GM12878 (cell line): ENCODE data around the gene SLC9A7. TPM values are rescaled to one million over a fixed set of nuclear protein-coding genes. Genes with fewer than 3 reads are reported as not detected.

Experiments used
- ATAC-seq: fragments of 200-7000 bp; cut with Tn5 transposase; 3 replicates; pipeline ENCODE4 v1.9.1; 2020; ENCODE audit warnings: mild to moderate bottlenecking, moderate library complexity
- BruUV-seq: library from RNA; stranded (reverse); fragments of 400-500 nt; replicated peaks from 2 replicates; lab custom pipeline; 2021; lab: Mats Ljungman, UMichigan
- CTCF ChIA-PET: fragments of 300-600 bp; sonication (Branson Sonifier 250); formaldehyde crosslinking; extraction: SDS; loops from one replicate; lab custom pipeline; 2021; ENCODE audit warnings: inconsistent platforms; lab: Yijun Ruan, JAX
- POLR2A ChIA-PET: fragments of 350-600 bp; formaldehyde crosslinking; extraction: SDS; loops from one replicate; lab custom pipeline; 2021; ENCODE audit warnings: inconsistent platforms; lab: Charles Lee
- RAD21 ChIA-PET: fragments of 300-600 bp; sonication (Branson Sonifier 250); formaldehyde crosslinking; loops from one replicate; lab custom pipeline; 2023; ENCODE audit warnings: antibody characterized with exemption; ENCODE audit not compliant: unreplicated experiment; lab: Charles Lee
- SMC1A ChIA-PET: fragments of 300-600 bp; sonication (Branson Sonifier 250); formaldehyde crosslinking; loops from one replicate; lab custom pipeline; 2023; ENCODE audit not compliant: unreplicated experiment, uncharacterized antibody; lab: Charles Lee
- DNase-seq: peaks from one replicate; pipeline ENCODE4 v3.0.0-alpha.2; 2011; ENCODE audit warnings: low read depth, low spot score
- FAIRE-seq: peaks from 3 replicates; lab custom pipeline; 2011; peaks lifted over from hg19 to GRCh38; lab: Jason Lieb, UNC
- H2AFZ ChIP-seq: 2 replicates; pipeline ENCODE4 v1.6.0; 2011; ENCODE audit warnings: low read depth, low read length, control low read depth; ENCODE audit not compliant: control insufficient read depth
- H3K27ac ChIP-seq: 2 replicates; pipeline ENCODE4 v1.5.1; 2011; ENCODE audit warnings: control low read depth; ENCODE audit not compliant: control insufficient read depth, insufficient read depth
- H3K27me3 ChIP-seq, 2 experiments: replicated peaks in 1 of 2; 2 replicates each; pipeline versions ENCODE4 v1.6.0 to v1.6.1; 2011; ENCODE audit warnings: low read length in 1 of 2; ENCODE audit not compliant: control insufficient read depth in 2 of 2, insufficient read depth in 2 of 2
- H3K36me3 ChIP-seq, 2 experiments: 2 replicates each; pipeline ENCODE4 v1.5.1; 2011; ENCODE audit warnings: low read length in 1 of 2; ENCODE audit not compliant: control insufficient read depth in 2 of 2, insufficient read depth in 2 of 2
- H3K4me1 ChIP-seq: 2 replicates; pipeline ENCODE4 v1.6.1; 2011; ENCODE audit warnings: mild to moderate bottlenecking, low read length, moderate library complexity, mixed read lengths; ENCODE audit not compliant: control insufficient read depth, insufficient read depth
- H3K4me2 ChIP-seq: 2 replicates; pipeline ENCODE4 v1.6.0; 2011; ENCODE audit warnings: control low read depth; ENCODE audit not compliant: control insufficient read depth, insufficient read depth
- H3K4me3 ChIP-seq: fragments of 200-600 bp; sonication (generic); 2 replicates; pipeline ENCODE4 v1.5.1; 2016
- H3K79me2 ChIP-seq: 2 replicates; pipeline ENCODE4 v1.6.0; 2011; ENCODE audit warnings: low read length; ENCODE audit not compliant: control insufficient read depth, insufficient read depth
- H3K9ac ChIP-seq: 2 replicates; pipeline ENCODE4 v1.8.0; 2011; ENCODE audit warnings: low read length, control low read depth, mixed read lengths; ENCODE audit not compliant: control insufficient read depth, insufficient read depth
- H3K9me3 ChIP-seq: replicated peaks from 3 replicates; pipeline ENCODE4 v1.5.1; 2011; ENCODE audit warnings: mild to moderate bottlenecking, low read length; ENCODE audit not compliant: control insufficient read depth, insufficient read depth
- H4K20me1 ChIP-seq: 2 replicates; pipeline ENCODE4 v1.6.0; 2011; ENCODE audit not compliant: control insufficient read depth, insufficient read depth
- ATF3 ChIP-seq: IDR thresholded peaks from 2 replicates; pipeline ENCODE4 v1.6.1; 2011; ENCODE audit warnings: low read depth, mild to moderate bottlenecking, low read length, moderate library complexity, borderline replicate concordance; ENCODE audit errors: extremely low read depth
- CTCF ChIP-seq, 3 experiments: IDR thresholded peaks in 2 of 3; conservative IDR thresholded peaks in 1 of 3; 2 replicates each; pipeline ENCODE4 v1.5.1; 2011; ENCODE audit warnings: low read depth in 3 of 3, low read length in 3 of 3, mild to moderate bottlenecking in 3 of 3, control low read depth in 2 of 3, moderate library complexity in 2 of 3, inconsistent platforms in 1 of 3, mixed read lengths in 1 of 3; ENCODE audit not compliant: control insufficient read depth in 2 of 3, insufficient read depth in 1 of 3; ENCODE audit errors: extremely low read depth in 1 of 3
- FOXK2 ChIP-seq: fragments of 450-650 bp; IDR thresholded peaks from 2 replicates; pipeline ENCODE4 v1.6.1; 2017; ENCODE audit warnings: mild to moderate bottlenecking, moderate library complexity
- FOXM1 ChIP-seq: IDR thresholded peaks from 2 replicates; pipeline ENCODE4 v1.6.1; 2012; ENCODE audit warnings: low read depth, mild to moderate bottlenecking, inconsistent platforms, low read length, moderate library complexity
- HCFC1 ChIP-seq: fragments of 150-350 bp; IDR thresholded peaks from 2 replicates; pipeline ENCODE4 v1.6.1; 2014; ENCODE audit warnings: low read length
- HDGF ChIP-seq: fragments of 450-650 bp; IDR thresholded peaks from 2 replicates; pipeline ENCODE4 v1.6.1; 2016; ENCODE audit warnings: antibody characterized with exemption
- KLF5 ChIP-seq: fragments of 450-650 bp; IDR thresholded peaks from 2 replicates; pipeline ENCODE4 v1.6.1; 2014; ENCODE audit warnings: mild to moderate bottlenecking; ENCODE audit not compliant: partially characterized antibody
- MEF2A ChIP-seq: IDR thresholded peaks from 2 replicates; pipeline ENCODE4 v1.6.1; 2011; ENCODE audit warnings: low read depth, mild to moderate bottlenecking, low read length, moderate library complexity; ENCODE audit not compliant: insufficient read depth
- MTA3 ChIP-seq: IDR thresholded peaks from 2 replicates; pipeline ENCODE4 v1.6.1; 2012; ENCODE audit warnings: low read length, inconsistent platforms, borderline replicate concordance
- MYB ChIP-seq: fragments of 150-350 bp; IDR thresholded peaks from 2 replicates; pipeline ENCODE4 v1.6.1; 2014; ENCODE audit warnings: mild to moderate bottlenecking, low read depth, low read length, borderline replicate concordance
- NFIC ChIP-seq: IDR thresholded peaks from 2 replicates; pipeline ENCODE4 v1.6.1; 2012; ENCODE audit warnings: low read depth, mild to moderate bottlenecking, inconsistent platforms, low read length, moderate library complexity
- RFX5 ChIP-seq: IDR thresholded peaks from 2 replicates; pipeline ENCODE4 v1.6.1; 2011; ENCODE audit warnings: low read depth, low read length, improper control_type of control experiment
- ZNF217 ChIP-seq: fragments of 450-650 bp; IDR thresholded peaks from 2 replicates; pipeline ENCODE4 v1.6.1; 2017; ENCODE audit warnings: antibody characterized with exemption, mild to moderate bottlenecking
- WGBS: methylation state at CpG from one replicate; pipeline ENCODE4 v1.1.6; 2016; ENCODE audit warnings: low lambda C conversion rate; ENCODE audit not compliant: insufficient replicate concordance, insufficient coverage; ENCODE audit errors: missing lambda C conversion rate; 5-methylcytosine and 5-hydroxymethylcytosine counted together
- in situ Hi-C: fragments of 300-500 bp; cut with MboI; formaldehyde crosslinking; loops from 9 replicates; pipeline ENCODE4 v1.14.3; 2018; ENCODE audit warnings: mixed read lengths
- intact Hi-C: fragments of 100-400 bp; cut with micrococcal nuclease; formaldehyde crosslinking; loops from one replicate; pipeline ENCODE4 v1.14.2; 2022; ENCODE audit not compliant: unreplicated experiment
- polyA plus RNA-seq, 11 experiments: library from polyadenylated mRNA; depleted of rRNA in 4 of 11; unstranded in 6 of 11; stranded (reverse) in 5 of 11; fragments of >200 nt; fragmentation: Nextera tagmentation in 4 of 11; fragmentation: Illumina TruSeq in 1 of 11; extraction: Ambion mirVana in 4 of 11; extraction: Trizol in 1 of 11; gene quantifications; 1 replicate in 1 of 11; 2 replicates in 10 of 11; pipeline versions ENCODE4 v1.2.1 to v1.2.3, GENCODE V29; 2011 to 2016; ENCODE audit warnings: inconsistent platforms in 2 of 11, missing spikeins in 2 of 11, low read depth in 1 of 11
- total RNA-seq, 4 experiments: library from RNA; depleted of rRNA in 3 of 4; stranded (reverse); fragments of >200 nt in 3 of 4; fragmentation: Illumina TruSeq in 1 of 4; extraction: Trizol in 1 of 4; gene quantifications; 2 replicates each; pipeline versions ENCODE4 v1.2.1 to v1.2.3, GENCODE V29; 2013 to 2021
- TF ChIP-seq, protein P1 (sequence below): IDR thresholded peaks from 2 replicates; pipeline ENCODE4 v1.6.1; 2011; ENCODE audit warnings: borderline replicate concordance, low read depth, mild to moderate bottlenecking, moderate library complexity, mixed read lengths, low read length; ENCODE audit not compliant: insufficient read depth; ENCODE audit errors: extremely low read length
- TF ChIP-seq, protein P2 (sequence below): fragments of 450-650 bp; conservative IDR thresholded peaks from 2 replicates; pipeline ENCODE4 v1.6.1; 2017; ENCODE audit warnings: mild to moderate bottlenecking, moderate library complexity

The SLC9A7 gene
- total and polyA plus RNA-seq, 10 of the 15 experiments (the other 5 are each of a cell fraction or from before 2014, with no cell fraction given) = 5.0 to 62.8 (median 30.5) TPM

GRCh38 chrX:46770817-46771163 lies 11.9 kb upstream of the SLC9A7 start:
- no TSS peak for BruUV-seq
- 7% methylated on average over 1 of the region's 1 CpG for WGBS
- Histone ChIP-seq H3K27me3 (0 out of 4 replicates have a peak, but pooled peaks cover 0 to 3% of the 10 kb centered on the region in 2 experiments), H3K79me2 (no peaks in the 10 kb centered on the region), H3K36me3 (no peaks in the 10 kb centered on the region), H4K20me1 (no peaks in the 10 kb centered on the region), H3K9ac (no peak overlapping the region), H3K9me3 (no peaks in the 10 kb centered on the region), H3K4me1 (no peaks in the 10 kb centered on the region), H3K4me2 (no peak overlapping the region), H2AFZ (no peak overlapping the region), H3K27ac (no peak overlapping the region), H3K4me3 (no peak overlapping the region)
- SMC1A ChIA-PET = interaction anchor here (0.9 kb wide), 1 partner anchor 10 kb away, joined by 3 read pairs; no protein-coding TSS in a partner anchor
- no peak for FAIRE-seq
- RAD21 ChIA-PET = no interaction called here
- in situ Hi-C loops (no loop called here), intact Hi-C loops (no loop called here)
- POLR2A ChIA-PET = interaction anchor here (1.1 to 2.0 kb wide), 2 partner anchors 10 kb away, joined by 3 to 6 read pairs; no protein-coding TSS in a partner anchor
- CTCF ChIA-PET = interaction anchor here (0.7 to 1.9 kb wide), 4 partner anchors 11 to 323 kb away, joined by 3 to 6 read pairs (median 3); no protein-coding TSS in a partner anchor
- no peak for TF ChIP-seq MTA3
- TF ChIP-seq FOXM1 = no peak
- TF ChIP-seq, protein P1, sequence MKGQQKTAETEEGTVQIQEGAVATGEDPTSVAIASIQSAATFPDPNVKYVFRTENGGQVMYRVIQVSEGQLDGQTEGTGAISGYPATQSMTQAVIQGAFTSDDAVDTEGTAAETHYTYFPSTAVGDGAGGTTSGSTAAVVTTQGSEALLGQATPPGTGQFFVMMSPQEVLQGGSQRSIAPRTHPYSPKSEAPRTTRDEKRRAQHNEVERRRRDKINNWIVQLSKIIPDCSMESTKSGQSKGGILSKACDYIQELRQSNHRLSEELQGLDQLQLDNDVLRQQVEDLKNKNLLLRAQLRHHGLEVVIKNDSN = no peak
- TF ChIP-seq NFIC = no peak
- TF ChIP-seq ZNF217 = no peak
- TF ChIP-seq KLF5 = no peak
- TF ChIP-seq CTCF (IDR thresholded peaks at IDR 0.05 in 2 of 3, conservative IDR thresholded peaks at IDR 0.05 in 1 of 3; ENCODE audit: control insufficient read depth in 2 of 3, extremely low read depth in 1 of 3, insufficient read depth in 1 of 3, low read depth in 3 of 3, low read length in 3 of 3) = no peak
- no peak for TF ChIP-seq FOXK2
- no peak for TF ChIP-seq MEF2A
- no peak for TF ChIP-seq RFX5
- TF ChIP-seq, protein P2, sequence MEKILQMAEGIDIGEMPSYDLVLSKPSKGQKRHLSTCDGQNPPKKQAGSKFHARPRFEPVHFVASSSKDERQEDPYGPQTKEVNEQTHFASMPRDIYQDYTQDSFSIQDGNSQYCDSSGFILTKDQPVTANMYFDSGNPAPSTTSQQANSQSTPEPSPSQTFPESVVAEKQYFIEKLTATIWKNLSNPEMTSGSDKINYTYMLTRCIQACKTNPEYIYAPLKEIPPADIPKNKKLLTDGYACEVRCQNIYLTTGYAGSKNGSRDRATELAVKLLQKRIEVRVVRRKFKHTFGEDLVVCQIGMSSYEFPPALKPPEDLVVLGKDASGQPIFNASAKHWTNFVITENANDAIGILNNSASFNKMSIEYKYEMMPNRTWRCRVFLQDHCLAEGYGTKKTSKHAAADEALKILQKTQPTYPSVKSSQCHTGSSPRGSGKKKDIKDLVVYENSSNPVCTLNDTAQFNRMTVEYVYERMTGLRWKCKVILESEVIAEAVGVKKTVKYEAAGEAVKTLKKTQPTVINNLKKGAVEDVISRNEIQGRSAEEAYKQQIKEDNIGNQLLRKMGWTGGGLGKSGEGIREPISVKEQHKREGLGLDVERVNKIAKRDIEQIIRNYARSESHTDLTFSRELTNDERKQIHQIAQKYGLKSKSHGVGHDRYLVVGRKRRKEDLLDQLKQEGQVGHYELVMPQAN = no peak
- no peak for TF ChIP-seq HCFC1
- TF ChIP-seq HDGF = no peak
- no peak for TF ChIP-seq MYB
- TF ChIP-seq ATF3 = no peak
- TF ChIP-seq, all 136 proteins: peak for 0
- ATAC-seq (no peak), DNase-seq (no peak)
